GM23338 (cell line): ENCODE results near the gene NPY. TPM values are rescaled to one million over a fixed set of nuclear protein-coding genes. Genes with fewer than 3 reads are reported as not detected.

Experiments
- ATAC-seq: fragments of 200-7000 bp; cut with Tn5 transposase; 3 replicates; pipeline ENCODE4 v1.9.1; 2020
- DNase-seq: peaks from one replicate; pipeline ENCODE4 v3.0.0-alpha.2; 2015; ENCODE audit warnings: low spot score
- H2AFZ ChIP-seq: fragments of 200-600 bp; sonication (generic); 2 replicates; pipeline ENCODE4 v1.8.0; 2016; ENCODE audit warnings: antibody characterized with exemption, mild to moderate bottlenecking, moderate library complexity
- H3F3A ChIP-seq: fragments of 200-600 bp; sonication (generic); replicated peaks from 2 replicates; pipeline ENCODE4 v1.8.0; 2017; ENCODE audit warnings: antibody characterized with exemption, mixed run types, low read depth
- H3K27ac ChIP-seq: fragments of 200-600 bp; sonication (generic); 2 replicates; pipeline ENCODE4 v1.6.1; 2016; ENCODE audit warnings: low read depth
- H3K27me3 ChIP-seq: fragments of 200-600 bp; sonication (generic); 2 replicates; pipeline ENCODE4 v1.8.0; 2016; ENCODE audit warnings: mild to moderate bottlenecking, mixed run types, moderate library complexity; ENCODE audit not compliant: insufficient read depth
- H3K36me3 ChIP-seq: fragments of 200-600 bp; sonication (generic); 2 replicates; pipeline ENCODE4 v1.8.0; 2016; ENCODE audit warnings: mild to moderate bottlenecking; ENCODE audit not compliant: insufficient read depth
- H3K4me1 ChIP-seq: fragments of 200-600 bp; sonication (generic); 2 replicates; pipeline ENCODE4 v1.8.0; 2016; ENCODE audit warnings: mild to moderate bottlenecking, moderate library complexity; ENCODE audit not compliant: insufficient read depth
- H3K4me2 ChIP-seq: fragments of 200-600 bp; sonication (generic); 2 replicates; pipeline ENCODE4 v1.7.1; 2017; ENCODE audit warnings: mixed run types
- H3K4me3 ChIP-seq: fragments of 200-600 bp; sonication (generic); 2 replicates; pipeline ENCODE4 v1.6.1; 2016; ENCODE audit warnings: mixed run types
- H3K79me2 ChIP-seq: fragments of 200-600 bp; sonication (generic); replicated peaks from 2 replicates; pipeline ENCODE4 v1.8.0; 2017; ENCODE audit warnings: mild to moderate bottlenecking; ENCODE audit not compliant: insufficient read depth
- H3K9me2 ChIP-seq: fragments of 200-600 bp; sonication (generic); 2 replicates; pipeline ENCODE4 v1.8.0; 2017; ENCODE audit not compliant: insufficient read depth
- H4K20me1 ChIP-seq: fragments of 200-600 bp; sonication (generic); replicated peaks from 2 replicates; pipeline ENCODE4 v1.8.0; 2017; ENCODE audit warnings: mild to moderate bottlenecking; ENCODE audit not compliant: insufficient read depth
- H3K27ac Mint-ChIP-seq: 2 replicates; pipeline ENCODE4 v1.8.0; 2020; ENCODE audit warnings: inconsistent platforms, mild to moderate bottlenecking, moderate library complexity, mixed read lengths
- H3K27me3 Mint-ChIP-seq: 3 replicates; pipeline ENCODE4 v1.8.0; 2022; ENCODE audit warnings: low read depth, mild to moderate bottlenecking, moderate library complexity, mixed read lengths, inconsistent platforms; ENCODE audit not compliant: insufficient read depth, poor library complexity
- H3K36me3 Mint-ChIP-seq: 3 replicates; pipeline ENCODE4 v1.8.0; 2021; ENCODE audit warnings: low read depth, mild to moderate bottlenecking, inconsistent platforms, moderate library complexity, mixed read lengths
- H3K4me1 Mint-ChIP-seq: 3 replicates; pipeline ENCODE4 v1.8.0; 2020; ENCODE audit warnings: mild to moderate bottlenecking, inconsistent platforms, mixed read lengths
- H3K4me3 Mint-ChIP-seq: 3 replicates; pipeline ENCODE4 v1.8.0; 2021; ENCODE audit warnings: moderate library complexity, mild to moderate bottlenecking, inconsistent platforms, mixed read lengths
- H3K9me3 Mint-ChIP-seq: 3 replicates; pipeline ENCODE4 v1.8.0; 2020; ENCODE audit warnings: moderate library complexity, mild to moderate bottlenecking, inconsistent platforms, mixed read lengths
- CTCF ChIP-seq, 2 experiments: fragments of 200-600 bp in 1 of 2; sonication (generic) in 1 of 2; conservative IDR thresholded peaks; 2 replicates each; pipeline versions ENCODE4 v1.5.1 to v1.6.1; 2016 to 2017; ENCODE audit warnings: antibody characterized with exemption in 2 of 2, low read depth in 2 of 2, mild to moderate bottlenecking in 2 of 2, moderate library complexity in 1 of 2
- EZH2 ChIP-seq: fragments of 200-600 bp; sonication (generic); IDR thresholded peaks from one replicate; pipeline ENCODE4 v1.8.0; 2017; ENCODE audit warnings: antibody characterized with exemption, mild to moderate bottlenecking, low read depth; ENCODE audit not compliant: unreplicated experiment
- JUNB ChIP-seq: IDR thresholded peaks from one replicate; pipeline ENCODE4 v1.6.1; 2016; ENCODE audit warnings: antibody characterized with exemption; ENCODE audit not compliant: unreplicated experiment
- NANOG ChIP-seq: IDR thresholded peaks from 2 replicates; pipeline ENCODE4 v1.6.1; 2016; ENCODE audit warnings: antibody characterized with exemption, borderline replicate concordance
- POLR2AphosphoS5 ChIP-seq: IDR thresholded peaks from 2 replicates; pipeline ENCODE4 v1.6.1; 2016; ENCODE audit warnings: antibody characterized with exemption, low read depth
- REST ChIP-seq: IDR thresholded peaks from one replicate; pipeline ENCODE4 v1.6.1; 2018; ENCODE audit warnings: antibody characterized with exemption; ENCODE audit not compliant: unreplicated experiment
- STAT1 ChIP-seq: IDR thresholded peaks from one replicate; pipeline ENCODE4 v1.6.1; 2016; ENCODE audit warnings: antibody characterized with exemption; ENCODE audit not compliant: unreplicated experiment
- ZNF114 ChIP-seq: fragments of 250-450 bp; sonication (Bioruptor Pico); IDR thresholded peaks from 2 replicates; pipeline ENCODE4 v1.5.0; 2020; ENCODE audit warnings: mild to moderate bottlenecking, moderate library complexity
- ZNF331 ChIP-seq: fragments of 250-450 bp; sonication (Bioruptor Pico); IDR thresholded peaks from 2 replicates; pipeline ENCODE4 v1.5.0; 2020; ENCODE audit warnings: low read depth, mild to moderate bottlenecking, moderate library complexity
- polyA plus RNA-seq: library from polyadenylated mRNA; unstranded; fragments of >200 nt; fragmentation: Nextera tagmentation; extraction: Ambion mirVana; gene quantifications from 2 replicates; pipeline ENCODE4 v1.2.1, GENCODE V29; 2016
- total RNA-seq: library from RNA; depleted of rRNA; stranded (reverse); fragments of >200 nt; shearing (Covaris generic); gene quantifications from 2 replicates; pipeline ENCODE4 v1.2.3, GENCODE V29; 2014
- TF ChIP-seq, protein P1 (sequence below): fragments of 250-450 bp; sonication (Bioruptor Pico); IDR thresholded peaks from 2 replicates; pipeline ENCODE4 v1.5.0; 2020; ENCODE audit warnings: mild to moderate bottlenecking, moderate library complexity

The NPY gene
- total and polyA plus RNA-seq, 2 experiments from 2014 or later: 7.0 TPM; not detected in 1

DNA sequence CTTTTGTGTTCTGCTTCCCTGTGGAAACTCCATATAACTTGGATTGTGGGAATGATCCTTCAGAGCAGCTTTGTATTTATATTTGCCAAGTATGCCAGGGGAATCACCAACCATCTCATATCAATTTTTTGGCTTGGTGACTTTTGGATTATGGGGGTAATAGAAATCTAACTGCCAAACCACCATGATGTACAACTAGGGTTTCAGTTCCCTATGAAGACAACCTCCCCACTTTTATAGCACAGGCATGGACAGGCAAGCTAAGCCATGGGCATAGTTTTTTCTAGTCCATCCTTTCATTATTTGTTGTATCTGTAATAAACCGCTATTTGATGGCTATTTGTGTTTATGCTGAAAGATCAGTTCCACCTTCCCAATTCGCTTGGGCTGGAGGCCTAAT is 17.7 kb downstream of the NPY start:
- no peaks in the 10 kb centered on the region for H4K20me1 ChIP-seq
- H2AFZ ChIP-seq: no peak overlapping the region
- no peaks in the 10 kb centered on the region for H3K4me1 ChIP-seq
- DNase-seq: no peak
- peaks cover 11% of the 10 kb centered on the region; the same call in 2 of the 3 replicates for H3K36me3 Mint-ChIP-seq
- no peak overlapping the region for H3K4me2 ChIP-seq
- no peaks in the 10 kb centered on the region for H3K79me2 ChIP-seq
- H3K9me3 Mint-ChIP-seq: no peaks in the 10 kb centered on the region
- no peaks in the 10 kb centered on the region for H3K9me2 ChIP-seq
- no peaks in the 10 kb centered on the region for H3K27me3 Mint-ChIP-seq
- no peaks in the 10 kb centered on the region for H3K27me3 ChIP-seq
- H3K4me1 Mint-ChIP-seq: peaks cover 6% of the 10 kb centered on the region
- H3K27ac Mint-ChIP-seq: no peak overlapping the region
- H3K4me3 ChIP-seq: no peak overlapping the region
- H3K36me3 ChIP-seq: no peaks in the 10 kb centered on the region
- H3K27ac ChIP-seq: no peak overlapping the region
- no peak for TF ChIP-seq STAT1
- TF ChIP-seq NANOG: no peak
- TF ChIP-seq REST: no peak
- TF ChIP-seq ZNF331 (CRISPR knock-in tag): no peak
- TF ChIP-seq POLR2AphosphoS5: no peak
- TF ChIP-seq ZNF114 (CRISPR knock-in tag): no peak
- TF ChIP-seq JUNB: no peak
- no peak for TF ChIP-seq EZH2
- TF ChIP-seq CTCF (conservative IDR thresholded peaks at IDR 0.05; ENCODE audit: low read depth in 2 of 2): no peak
- ATAC-seq: no peak
- no peak overlapping the region for H3K4me3 Mint-ChIP-seq
- no peaks in the 10 kb centered on the region for H3F3A ChIP-seq

DNA sequence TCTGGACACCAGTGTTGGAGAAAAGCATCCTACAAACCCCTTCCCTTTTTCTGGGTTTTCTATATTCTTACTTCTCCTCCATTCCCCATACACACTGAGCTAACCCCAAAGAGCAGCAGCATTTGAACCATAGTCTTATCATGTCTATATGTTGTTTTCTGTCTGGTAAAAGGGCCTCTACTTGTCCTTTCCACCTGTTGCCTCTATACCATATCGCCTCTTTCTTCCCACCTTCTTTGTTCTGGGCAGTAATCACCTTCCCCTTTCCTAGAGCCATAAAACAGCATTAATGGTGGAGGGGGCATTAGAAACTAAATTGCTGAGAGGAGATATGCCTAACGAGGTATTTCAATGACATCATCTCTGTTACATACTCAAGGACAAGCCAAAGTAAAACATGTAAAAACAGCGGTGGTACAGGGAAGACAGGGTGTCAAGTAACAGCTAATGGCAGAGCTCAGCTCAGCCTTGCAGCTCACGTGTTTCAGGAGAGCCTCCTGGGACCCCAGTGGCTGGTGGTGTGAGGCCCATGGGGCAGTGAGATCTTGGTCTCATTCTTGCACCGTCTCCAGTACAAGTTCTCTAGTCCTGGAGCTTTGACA is 20.6 kb downstream of the NPY start:
- H3K4me2 ChIP-seq: no peak overlapping the region
- H3K27ac ChIP-seq: no peak overlapping the region
- H3K27me3 ChIP-seq: no peaks in the 10 kb centered on the region
- ATAC-seq (peak; percentile 60; the same call in 2 of the 3 replicates), DNase-seq (no peak)
- Mint-ChIP-seq H3K36me3 (peaks cover 11% of the 10 kb centered on the region; the same call in 2 of the 3 replicates), H3K27me3 (no peaks in the 10 kb centered on the region), H3K4me3 (no peak overlapping the region), H3K9me3 (no peaks in the 10 kb centered on the region; the same call in 2 of the 3 replicates), H3K4me1 (peaks cover 6% of the 10 kb centered on the region), H3K27ac (no peak overlapping the region)
- H3K9me2 ChIP-seq: no peaks in the 10 kb centered on the region
- no peaks in the 10 kb centered on the region for H3F3A ChIP-seq
- H3K4me3 ChIP-seq: no peak overlapping the region
- no peak overlapping the region for H2AFZ ChIP-seq
- H4K20me1 ChIP-seq: no peaks in the 10 kb centered on the region
- H3K36me3 ChIP-seq: no peaks in the 10 kb centered on the region
- no peaks in the 10 kb centered on the region for H3K4me1 ChIP-seq
- H3K79me2 ChIP-seq: no peaks in the 10 kb centered on the region
- TF ChIP-seq EZH2 (no peak), ZNF331 (CRISPR knock-in tag) (no peak), POLR2AphosphoS5 (no peak)
- TF ChIP-seq, protein P1, sequence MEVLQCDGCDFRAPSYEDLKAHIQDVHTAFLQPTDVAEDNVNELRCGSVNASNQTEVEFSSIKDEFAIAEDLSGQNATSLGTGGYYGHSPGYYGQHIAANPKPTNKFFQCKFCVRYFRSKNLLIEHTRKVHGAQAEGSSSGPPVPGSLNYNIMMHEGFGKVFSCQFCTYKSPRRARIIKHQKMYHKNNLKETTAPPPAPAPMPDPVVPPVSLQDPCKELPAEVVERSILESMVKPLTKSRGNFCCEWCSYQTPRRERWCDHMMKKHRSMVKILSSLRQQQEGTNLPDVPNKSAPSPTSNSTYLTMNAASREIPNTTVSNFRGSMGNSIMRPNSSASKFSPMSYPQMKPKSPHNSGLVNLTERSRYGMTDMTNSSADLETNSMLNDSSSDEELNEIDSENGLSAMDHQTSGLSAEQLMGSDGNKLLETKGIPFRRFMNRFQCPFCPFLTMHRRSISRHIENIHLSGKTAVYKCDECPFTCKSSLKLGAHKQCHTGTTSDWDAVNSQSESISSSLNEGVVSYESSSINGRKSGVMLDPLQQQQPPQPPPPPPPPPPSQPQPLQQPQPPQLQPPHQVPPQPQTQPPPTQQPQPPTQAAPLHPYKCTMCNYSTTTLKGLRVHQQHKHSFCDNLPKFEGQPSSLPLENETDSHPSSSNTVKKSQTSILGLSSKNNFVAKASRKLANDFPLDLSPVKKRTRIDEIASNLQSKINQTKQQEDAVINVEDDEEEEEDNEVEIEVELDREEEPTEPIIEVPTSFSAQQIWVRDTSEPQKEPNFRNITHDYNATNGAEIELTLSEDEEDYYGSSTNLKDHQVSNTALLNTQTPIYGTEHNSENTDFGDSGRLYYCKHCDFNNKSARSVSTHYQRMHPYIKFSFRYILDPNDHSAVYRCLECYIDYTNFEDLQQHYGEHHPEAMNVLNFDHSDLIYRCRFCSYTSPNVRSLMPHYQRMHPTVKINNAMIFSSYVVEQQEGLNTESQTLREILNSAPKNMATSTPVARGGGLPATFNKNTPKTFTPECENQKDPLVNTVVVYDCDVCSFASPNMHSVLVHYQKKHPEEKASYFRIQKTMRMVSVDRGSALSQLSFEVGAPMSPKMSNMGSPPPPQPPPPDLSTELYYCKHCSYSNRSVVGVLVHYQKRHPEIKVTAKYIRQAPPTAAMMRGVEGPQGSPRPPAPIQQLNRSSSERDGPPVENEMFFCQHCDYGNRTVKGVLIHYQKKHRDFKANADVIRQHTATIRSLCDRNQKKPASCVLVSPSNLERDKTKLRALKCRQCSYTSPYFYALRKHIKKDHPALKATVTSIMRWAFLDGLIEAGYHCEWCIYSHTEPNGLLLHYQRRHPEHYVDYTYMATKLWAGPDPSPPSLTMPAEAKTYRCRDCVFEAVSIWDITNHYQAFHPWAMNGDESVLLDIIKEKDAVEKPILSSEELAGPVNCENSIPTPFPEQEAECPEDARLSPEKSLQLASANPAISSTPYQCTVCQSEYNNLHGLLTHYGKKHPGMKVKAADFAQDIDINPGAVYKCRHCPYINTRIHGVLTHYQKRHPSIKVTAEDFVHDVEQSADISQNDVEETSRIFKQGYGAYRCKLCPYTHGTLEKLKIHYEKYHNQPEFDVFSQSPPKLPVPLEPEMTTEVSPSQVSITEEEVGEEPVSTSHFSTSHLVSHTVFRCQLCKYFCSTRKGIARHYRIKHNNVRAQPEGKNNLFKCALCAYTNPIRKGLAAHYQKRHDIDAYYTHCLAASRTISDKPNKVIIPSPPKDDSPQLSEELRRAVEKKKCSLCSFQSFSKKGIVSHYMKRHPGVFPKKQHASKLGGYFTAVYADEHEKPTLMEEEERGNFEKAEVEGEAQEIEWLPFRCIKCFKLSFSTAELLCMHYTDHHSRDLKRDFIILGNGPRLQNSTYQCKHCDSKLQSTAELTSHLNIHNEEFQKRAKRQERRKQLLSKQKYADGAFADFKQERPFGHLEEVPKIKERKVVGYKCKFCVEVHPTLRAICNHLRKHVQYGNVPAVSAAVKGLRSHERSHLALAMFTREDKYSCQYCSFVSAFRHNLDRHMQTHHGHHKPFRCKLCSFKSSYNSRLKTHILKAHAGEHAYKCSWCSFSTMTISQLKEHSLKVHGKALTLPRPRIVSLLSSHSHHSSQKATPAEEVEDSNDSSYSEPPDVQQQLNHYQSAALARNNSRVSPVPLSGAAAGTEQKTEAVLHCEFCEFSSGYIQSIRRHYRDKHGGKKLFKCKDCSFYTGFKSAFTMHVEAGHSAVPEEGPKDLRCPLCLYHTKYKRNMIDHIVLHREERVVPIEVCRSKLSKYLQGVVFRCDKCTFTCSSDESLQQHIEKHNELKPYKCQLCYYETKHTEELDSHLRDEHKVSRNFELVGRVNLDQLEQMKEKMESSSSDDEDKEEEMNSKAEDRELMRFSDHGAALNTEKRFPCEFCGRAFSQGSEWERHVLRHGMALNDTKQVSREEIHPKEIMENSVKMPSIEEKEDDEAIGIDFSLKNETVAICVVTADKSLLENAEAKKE: no peak
